Tibial nerve (tissue), 4 donors: Measurements from ENCODE around the gene XPNPEP2. TPM values are rescaled to one million over a fixed set of nuclear protein-coding genes. Genes with fewer than 3 reads are reported as not detected.

Experiments used
- DNase-seq, 2 donors: peaks; one replicate each; pipeline ENCODE4 v3.0.0-alpha.2; 2019; ENCODE audit warnings: low spot score in 2 of 2
- H3K27ac ChIP-seq, 4 donors: fragments of 200-600 bp; sonication (generic) in 3 of 4; one replicate each; pipeline ENCODE4 v1.5.1; 2017 to 2019; ENCODE audit warnings: mild to moderate bottlenecking in 1 of 4
- H3K27me3 ChIP-seq, 2 donors: fragments of 200-600 bp; sonication (generic) in 1 of 2; one replicate each; pipeline versions ENCODE4 v1.5.1 to v1.6.0; 2017 to 2019
- H3K36me3 ChIP-seq, 3 donors: fragments of 200-600 bp; sonication (generic); one replicate each; pipeline ENCODE4 v1.5.1; 2018 to 2019
- H3K4me1 ChIP-seq, 4 donors: fragments of 200-600 bp; sonication (generic) in 3 of 4; one replicate each; pipeline ENCODE4 v1.5.1; 2017 to 2019
- H3K4me3 ChIP-seq, 4 donors: fragments of 200-600 bp; sonication (generic) in 3 of 4; one replicate each; pipeline ENCODE4 v1.5.1; 2017 to 2019; ENCODE audit warnings: mild to moderate bottlenecking in 1 of 4, moderate library complexity in 1 of 4
- H3K9me3 ChIP-seq, 4 donors: fragments of 200-600 bp; sonication (generic) in 3 of 4; one replicate each; pipeline ENCODE4 v1.5.1; 2017 to 2019
- CTCF ChIP-seq, 5 experiments: fragments of 200-600 bp in 3 of 5; fragments of 450-650 bp in 2 of 5; sonication (generic) in 3 of 5; IDR thresholded peaks; one replicate each; pipeline ENCODE4 v1.5.1; 2016 to 2019; ENCODE audit warnings: antibody characterized with exemption in 5 of 5, mild to moderate bottlenecking in 3 of 5, moderate library complexity in 2 of 5
- EP300 ChIP-seq, 2 donors: sonication (generic); formaldehyde crosslinking; IDR thresholded peaks; one replicate each; pipeline ENCODE4 v1.6.1; 2017; ENCODE audit warnings: antibody characterized with exemption in 2 of 2, mild to moderate bottlenecking in 1 of 2
- POLR2A ChIP-seq, 2 donors: fragments of 450-650 bp; IDR thresholded peaks; one replicate each; pipeline ENCODE4 v1.6.1; 2017; ENCODE audit warnings: antibody characterized with exemption in 2 of 2, mild to moderate bottlenecking in 2 of 2, moderate library complexity in 2 of 2
- WGBS, 2 donors: methylation state at CpG; one replicate each; pipeline ENCODE4 v1.1.5; 2018; 5-methylcytosine and 5-hydroxymethylcytosine counted together
- total RNA-seq, 4 donors: library from RNA; depleted of rRNA; stranded (reverse); fragments of >200 nt; gene quantifications; one replicate each; pipeline ENCODE4 v1.1.0, GENCODE V29; 2016

XPNPEP2 gene
- total RNA-seq, 4 donors from 2014 or later, result 0.87 to 10.0 (median 5.2) TPM

- H3K27me3 ChIP-seq, result no peaks in the 10 kb centered on the region
- no peaks in the 10 kb centered on the region for H3K36me3 ChIP-seq
- no peaks in the 10 kb centered on the region for H3K9me3 ChIP-seq
- no peak for DNase-seq
- H3K4me1 ChIP-seq, result no peaks in the 10 kb centered on the region
- peak overlapping the region in 2 of 4 donors; percentile 29 to 68 for H3K27ac ChIP-seq
- TF ChIP-seq EP300 (IDR thresholded peaks at IDR 0.05), result no peak
- TF ChIP-seq CTCF (IDR thresholded peaks at IDR 0.05), result no peak
- no peak for TF ChIP-seq POLR2A (IDR thresholded peaks at IDR 0.05)
- WGBS, 2 donors, result 79 to 83% methylated on average over 6 of the region's 6 CpGs
- peak overlapping the region in 2 of 4 donors; percentile 36 to 38 for H3K4me3 ChIP-seq
These were observed 41.8 kb downstream of the XPNPEP2 start for GRCh38 chrX:129780441-129781105.

GRCh38 chrX:129781134-129781672 lies 42.4 kb downstream of the XPNPEP2 start:
- TF ChIP-seq EP300 (IDR thresholded peaks at IDR 0.05) (no peak), CTCF (IDR thresholded peaks at IDR 0.05) (no peak), POLR2A (IDR thresholded peaks at IDR 0.05) (no peak)
- WGBS, 2 donors, result 51 to 85% methylated on average over 3 to 4 of the region's 8 CpGs
- no peaks in the 10 kb centered on the region for H3K36me3 ChIP-seq
- H3K4me3 ChIP-seq, result peak overlapping the region in 2 of 4 donors; percentile 36 to 38
- H3K27me3 ChIP-seq, result no peaks in the 10 kb centered on the region
- no peaks in the 10 kb centered on the region for H3K9me3 ChIP-seq
- H3K4me1 ChIP-seq, result no peaks in the 10 kb centered on the region
- H3K27ac ChIP-seq, result peak overlapping the region in 2 of 4 donors; percentile 29 to 68
- DNase-seq, result no peak

- Histone ChIP-seq H3K4me1 (no peaks in the 10 kb centered on the region), H3K27ac (no peak overlapping the region), H3K27me3 (no peaks in the 10 kb centered on the region), H3K4me3 (peak overlapping the region in 2 of 4 donors; percentile 21 to 38), H3K9me3 (no peaks in the 10 kb centered on the region), H3K36me3 (no peaks in the 10 kb centered on the region)
- TF ChIP-seq EP300 (IDR thresholded peaks at IDR 0.05) (no peak), CTCF (IDR thresholded peaks at IDR 0.05) (no peak), POLR2A (IDR thresholded peaks at IDR 0.05) (no peak)
- DNase-seq, result no peak
- 75 to 79% methylated on average over 6 to 10 of the region's 10 CpGs for WGBS, 2 donors
These were observed 43.1 kb downstream of the XPNPEP2 start for GRCh38 chrX:129781680-129782495.

GRCh38 chrX:129782706-129783105 lies 43.9 kb downstream of the XPNPEP2 start:
- Histone ChIP-seq H3K4me3 (no peak overlapping the region), H3K36me3 (no peaks in the 10 kb centered on the region), H3K9me3 (no peaks in the 10 kb centered on the region), H3K27me3 (no peaks in the 10 kb centered on the region), H3K4me1 (no peaks in the 10 kb centered on the region), H3K27ac (no peak overlapping the region)
- TF ChIP-seq CTCF (IDR thresholded peaks at IDR 0.05) (no peak), EP300 (IDR thresholded peaks at IDR 0.05) (no peak), POLR2A (IDR thresholded peaks at IDR 0.05) (no peak)
- WGBS, 2 donors, result 62 to 73% methylated on average over 4 of the region's 4 CpGs
- DNase-seq, result no peak

GRCh38 chrX:129783291-129783713 lies 44.5 kb downstream of the XPNPEP2 start:
- Histone ChIP-seq H3K9me3 (no peaks in the 10 kb centered on the region), H3K4me3 (no peak overlapping the region), H3K27me3 (no peaks in the 10 kb centered on the region), H3K27ac (no peak overlapping the region), H3K36me3 (no peaks in the 10 kb centered on the region), H3K4me1 (no peaks in the 10 kb centered on the region)
- 81 to 88% methylated on average over 7 to 11 of the region's 11 CpGs for WGBS, 2 donors
- no peak for DNase-seq
- no peak for TF ChIP-seq EP300 (IDR thresholded peaks at IDR 0.05)
- TF ChIP-seq CTCF (IDR thresholded peaks at IDR 0.05), result no peak
